Naive thymus-derived CD8-positive, alpha-beta T cell (primary cell): ENCODE results near the gene KLRD1. TPM values are rescaled to one million over a fixed set of nuclear protein-coding genes. Genes with fewer than 3 reads are reported as not detected.
"Not testable (repeated sequence)": the region's sequence is repeated elsewhere in the genome, so short reads cannot be mapped to it uniquely, and the experiment has no call there.

Source experiments
- ATAC-seq, 2 donors: fragments of 150-1000 bp; cut with Tn5 transposase in 1 of 2; sonication (Bioruptor Pico), chemical (Tn5 transposase) in 1 of 2; 1 replicate in 1 of 2; 2 replicates in 1 of 2; pipeline ENCODE4 v1.10.0; 2021; ENCODE audit warnings: mild to moderate bottlenecking in 2 of 2, moderate library complexity in 2 of 2
- POLR2A ChIA-PET: fragments of 350-600 bp; sonication (Branson Sonifier 250); formaldehyde crosslinking; loops from one replicate; lab custom pipeline; 2021; ENCODE audit warnings: antibody characterized with exemption; lab: Charles Lee
- DNase-seq, 10 donors: peaks; one replicate each; pipeline versions ENCODE4 v3.0.0 to v3.0.0-alpha.2; 2020 to 2022
- H3K27ac Mint-ChIP-seq, 10 donors: one replicate each; pipeline ENCODE4 v1.8.0; 2020 to 2022; ENCODE audit warnings: mild to moderate bottlenecking in 10 of 10, mixed read lengths in 10 of 10, moderate library complexity in 4 of 10, inconsistent platforms in 1 of 10
- H3K27me3 Mint-ChIP-seq, 5 donors: one replicate each; pipeline ENCODE4 v1.8.0; 2021 to 2022; ENCODE audit warnings: mixed read lengths in 5 of 5
- H3K36me3 Mint-ChIP-seq, 3 donors: one replicate each; pipeline ENCODE4 v1.8.0; 2020 to 2022; ENCODE audit warnings: mixed read lengths in 3 of 3, mild to moderate bottlenecking in 2 of 3, inconsistent platforms in 1 of 3
- H3K4me1 Mint-ChIP-seq, 4 donors: one replicate each; pipeline ENCODE4 v1.8.0; 2021 to 2022; ENCODE audit warnings: mixed read lengths in 4 of 4
- H3K4me3 Mint-ChIP-seq, 10 donors: one replicate each; pipeline ENCODE4 v1.8.0; 2020 to 2022; ENCODE audit warnings: mild to moderate bottlenecking in 10 of 10, mixed read lengths in 10 of 10, moderate library complexity in 6 of 10, inconsistent platforms in 1 of 10
- H3K9me3 Mint-ChIP-seq, 9 donors: one replicate each; pipeline ENCODE4 v1.8.0; 2020 to 2022; ENCODE audit warnings: mixed read lengths in 9 of 9, mild to moderate bottlenecking in 3 of 9, inconsistent platforms in 1 of 9, moderate library complexity in 1 of 9
- polyA plus RNA-seq, 3 donors: library from polyadenylated mRNA; unstranded; fragments of 300-500 nt; fragmentation: Illumina TruSeq; gene quantifications; one replicate each; pipeline ENCODE4 v1.2.3, GENCODE V29; 2021
- total RNA-seq, 8 experiments: library from RNA in 2 of 8; stranded (reverse) in 2 of 8; gene quantifications; one replicate each; pipeline ENCODE4 v1.2.3 and lab custom pipeline; 2021 to 2026

KLRD1 gene
- total and polyA plus RNA-seq, 5 experiments from 2014 or later: 4.3 to 271 (median 5.0) TPM

GRCh38 chr12:10362828-10363657 lies 55.4 kb downstream of the KLRD1 start:
- Mint-ChIP-seq H3K4me3 (no peak overlapping the region), H3K36me3 (peaks cover 14 to 33% (median 30%) of the 10 kb centered on the region in 3 donors), H3K9me3 (peaks cover 0 to 12% (median 2%) of the 10 kb centered on the region in 9 donors), H3K27ac (no peak overlapping the region), H3K27me3 (no peaks in the 10 kb centered on the region), H3K4me1 (peaks cover 0 to 40% (median 28%) of the 10 kb centered on the region in 4 donors)
- peak in 2 of 10 donors; percentile 34 to 38 for DNase-seq
- ATAC-seq: no peak
- POLR2A ChIA-PET: interaction anchor here (0.7 to 5.2 kb wide), 8 partner anchors 11 to 197 kb away, joined by 3 to 57 read pairs (median 21); no protein-coding TSS in a partner anchor

DNA sequence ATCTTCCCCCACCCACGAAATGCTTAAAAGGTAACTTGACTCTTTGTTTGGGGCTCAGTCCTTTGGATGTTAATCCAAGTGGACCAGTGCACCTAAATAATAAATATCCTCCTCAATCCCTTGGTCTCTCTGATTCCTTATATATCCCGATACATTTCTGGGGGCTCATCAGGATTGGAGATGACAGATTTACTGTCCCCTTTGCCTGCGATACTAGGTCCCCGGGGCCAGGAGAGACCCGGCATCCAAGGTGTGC lies 55.9 kb downstream of the KLRD1 start:
- H3K36me3 Mint-ChIP-seq: peaks cover 17 to 35% (median 33%) of the 10 kb centered on the region in 3 donors
- peaks cover 0 to 45% (median 32%) of the 10 kb centered on the region in 4 donors for H3K4me1 Mint-ChIP-seq
- H3K9me3 Mint-ChIP-seq: peaks cover 0 to 12% (median 4%) of the 10 kb centered on the region in 9 donors
- POLR2A ChIA-PET: interaction anchor here (0.6 to 5.2 kb wide), 8 partner anchors 8 to 196 kb away, joined by 3 to 57 read pairs (median 21); no protein-coding TSS in a partner anchor
- H3K4me3 Mint-ChIP-seq: no peak overlapping the region
- ATAC-seq (no peak), DNase-seq (no peak)
- no peaks in the 10 kb centered on the region for H3K27me3 Mint-ChIP-seq
- H3K27ac Mint-ChIP-seq: no peak overlapping the region

DNA sequence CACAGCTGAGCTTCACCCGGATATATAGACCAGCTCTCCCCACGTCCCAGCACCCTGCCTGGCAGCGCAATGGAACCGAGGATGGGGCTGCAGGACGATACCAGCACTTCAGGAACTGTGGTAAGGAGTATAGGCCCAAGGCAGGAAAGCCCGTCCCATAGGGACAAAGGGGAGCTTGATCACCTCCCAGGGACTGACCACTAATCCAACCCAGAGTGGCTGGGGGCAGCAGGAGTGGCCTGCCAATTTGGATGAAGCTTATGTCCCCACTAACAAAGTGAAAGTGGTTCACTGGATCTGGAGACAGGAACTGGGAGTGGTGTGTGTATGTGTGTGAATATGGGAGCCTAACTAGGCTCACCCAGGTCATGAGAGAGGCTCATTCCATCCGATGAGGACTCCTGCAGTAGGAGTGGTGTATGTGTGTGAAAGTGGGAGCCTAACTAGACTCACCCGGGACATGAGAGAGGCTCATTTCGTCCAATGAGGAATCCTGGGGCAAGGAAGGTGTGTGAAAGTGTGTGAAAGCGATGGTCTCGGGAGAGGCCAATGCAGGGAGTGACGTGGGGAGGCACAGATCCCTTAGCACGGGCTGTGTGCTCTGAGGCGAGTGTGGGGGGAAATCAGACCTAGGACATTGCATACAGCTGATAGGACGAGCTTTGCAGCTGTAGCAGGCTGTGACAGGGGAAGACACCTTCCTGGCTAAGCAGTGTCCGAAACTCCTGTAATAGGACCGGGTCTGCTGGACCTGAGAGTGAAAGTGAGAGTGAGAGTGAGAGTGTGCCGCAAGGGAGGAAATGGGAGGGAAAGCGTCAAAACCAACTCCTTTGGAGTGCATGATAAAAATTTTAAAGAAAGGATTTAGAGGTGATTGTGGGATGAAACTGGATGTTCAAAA lies 56.5 kb downstream of the KLRD1 start:
- Mint-ChIP-seq H3K27ac (no peak overlapping the region), H3K4me3 (no peak overlapping the region), H3K9me3 (peaks cover 0 to 12% (median 3%) of the 10 kb centered on the region in 9 donors), H3K27me3 (no peaks in the 10 kb centered on the region), H3K36me3 (peaks cover 13 to 33% (median 30%) of the 10 kb centered on the region in 3 donors), H3K4me1 (peaks cover 0 to 42% (median 33%) of the 10 kb centered on the region in 4 donors)
- ATAC-seq: peak; percentile 45 to 49
- DNase-seq: peak in 2 of 10 donors; percentile 45 to 48
- POLR2A ChIA-PET: interaction anchor here (0.6 to 5.2 kb wide), 11 partner anchors 8 to 358 kb away, joined by 3 to 57 read pairs (median 11); no protein-coding TSS in a partner anchor

GRCh38 chr12:10364815-10365622 lies 57.3 kb downstream of the KLRD1 start:
- H3K9me3 Mint-ChIP-seq: peaks cover 0 to 12% (median 2%) of the 10 kb centered on the region in 9 donors
- DNase-seq (peak; percentile 29 to 87 (median 72)), ATAC-seq (peak; percentile 57 to 67)
- peaks cover 7 to 41% (median 34%) of the 10 kb centered on the region in 4 donors for H3K4me1 Mint-ChIP-seq
- H3K27ac Mint-ChIP-seq: no peak overlapping the region
- no peaks in the 10 kb centered on the region for H3K27me3 Mint-ChIP-seq
- H3K4me3 Mint-ChIP-seq: no peak overlapping the region
- peaks cover 13 to 36% (median 26%) of the 10 kb centered on the region in 3 donors for H3K36me3 Mint-ChIP-seq
- POLR2A ChIA-PET: interaction anchor here (0.6 to 5.2 kb wide), 13 partner anchors 9 to 358 kb away, joined by 3 to 57 read pairs (median 10); no protein-coding TSS in a partner anchor

- peaks cover 17 to 41% (median 28%) of the 10 kb centered on the region in 3 donors for H3K36me3 Mint-ChIP-seq
- H3K27me3 Mint-ChIP-seq: no peaks in the 10 kb centered on the region
- no peak overlapping the region for H3K27ac Mint-ChIP-seq
- no peak for ATAC-seq
- DNase-seq: no peak
- POLR2A ChIA-PET: interaction anchor here (0.6 to 5.2 kb wide), 19 partner anchors 8 to 357 kb away, joined by 3 to 57 read pairs (median 7); partner anchors contain the start of genes KLRC4 and YBX3
- H3K4me3 Mint-ChIP-seq: no peak overlapping the region
- H3K4me1 Mint-ChIP-seq: peaks cover 15 to 41% (median 36%) of the 10 kb centered on the region in 4 donors
- peaks cover 0 to 11% (median 2%) of the 10 kb centered on the region in 9 donors for H3K9me3 Mint-ChIP-seq
Measured at GRCh38 chr12:10365696-10366405, 58.2 kb downstream of the KLRD1 start.

DNA sequence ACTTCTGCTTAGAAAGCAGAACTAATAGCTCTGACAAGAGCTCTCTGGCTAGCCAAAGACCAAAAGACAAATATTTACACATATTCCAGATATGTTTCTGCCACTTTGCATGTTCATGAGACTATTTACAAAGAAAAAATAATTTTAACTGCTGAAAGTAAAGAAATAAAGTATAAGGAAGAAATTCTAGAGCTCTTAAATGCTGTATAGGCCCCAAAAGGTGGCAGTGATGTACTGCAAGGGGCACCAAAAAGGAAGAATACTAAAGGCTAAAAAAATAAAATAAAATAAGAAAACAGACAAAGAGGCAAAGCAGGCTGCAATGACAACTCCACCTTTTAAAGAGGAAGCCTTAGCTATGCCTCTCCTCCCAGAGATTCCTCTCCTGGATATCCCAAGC lies 59.2 kb downstream of the KLRD1 start:
- DNase-seq: peak in 4 of 10 donors; percentile 39 to 67 (median 52)
- H3K4me3 Mint-ChIP-seq: peak overlapping the region in 4 of 10 donors; percentile 7 to 74 (median 46)
- peaks cover 25 to 42% (median 36%) of the 10 kb centered on the region in 4 donors for H3K4me1 Mint-ChIP-seq
- ATAC-seq: peak; percentile 8 to 41
- H3K27me3 Mint-ChIP-seq: no peaks in the 10 kb centered on the region
- H3K9me3 Mint-ChIP-seq: peaks cover 0 to 11% (median 0%) of the 10 kb centered on the region in 9 donors
- POLR2A ChIA-PET: interaction anchor here (0.6 to 5.2 kb wide), 16 partner anchors 8 to 201 kb away, joined by 3 to 57 read pairs (median 6); partner anchors contain the start of gene KLRC4
- H3K36me3 Mint-ChIP-seq: peaks cover 21 to 51% (median 34%) of the 10 kb centered on the region in 3 donors
- no peak overlapping the region for H3K27ac Mint-ChIP-seq

DNA sequence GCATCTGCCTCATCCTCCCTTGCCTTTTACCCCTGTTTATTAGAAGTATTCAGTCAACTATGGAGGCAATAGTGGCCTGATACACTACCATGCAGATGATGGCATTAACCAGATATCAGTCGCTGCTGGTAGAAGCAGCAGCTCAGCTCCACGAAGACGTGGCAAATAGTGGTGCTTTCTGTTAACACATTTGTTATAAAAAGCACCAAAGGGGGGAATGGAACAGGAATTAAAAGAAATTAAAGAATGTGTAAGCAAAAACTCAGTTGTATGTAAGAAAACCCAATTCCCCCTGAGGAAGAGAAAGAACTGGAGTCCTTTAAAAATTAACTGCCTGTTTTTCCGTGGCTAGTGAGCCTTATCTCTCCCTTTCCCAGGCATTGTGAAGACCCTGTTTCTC lies 60.0 kb downstream of the KLRD1 start:
- POLR2A ChIA-PET: interaction anchor here (0.9 to 5.2 kb wide), 8 partner anchors 14 to 192 kb away, joined by 5 to 57 read pairs (median 24); no protein-coding TSS in a partner anchor
- peak overlapping the region in 3 of 10 donors; percentile 89 to 97 (median 97) for H3K27ac Mint-ChIP-seq
- H3K36me3 Mint-ChIP-seq: peaks cover 21 to 57% (median 41%) of the 10 kb centered on the region in 3 donors
- peak overlapping the region in 9 of 10 donors; percentile 65 to 86 (median 77) for H3K4me3 Mint-ChIP-seq
- DNase-seq, H3K27me3 Mint-ChIP-seq, ATAC-seq: not testable (repeated sequence)
- peaks cover 34 to 50% (median 40%) of the 10 kb centered on the region in 4 donors for H3K4me1 Mint-ChIP-seq
- H3K9me3 Mint-ChIP-seq: peaks cover 0 to 11% (median 0%) of the 10 kb centered on the region in 9 donors

DNA sequence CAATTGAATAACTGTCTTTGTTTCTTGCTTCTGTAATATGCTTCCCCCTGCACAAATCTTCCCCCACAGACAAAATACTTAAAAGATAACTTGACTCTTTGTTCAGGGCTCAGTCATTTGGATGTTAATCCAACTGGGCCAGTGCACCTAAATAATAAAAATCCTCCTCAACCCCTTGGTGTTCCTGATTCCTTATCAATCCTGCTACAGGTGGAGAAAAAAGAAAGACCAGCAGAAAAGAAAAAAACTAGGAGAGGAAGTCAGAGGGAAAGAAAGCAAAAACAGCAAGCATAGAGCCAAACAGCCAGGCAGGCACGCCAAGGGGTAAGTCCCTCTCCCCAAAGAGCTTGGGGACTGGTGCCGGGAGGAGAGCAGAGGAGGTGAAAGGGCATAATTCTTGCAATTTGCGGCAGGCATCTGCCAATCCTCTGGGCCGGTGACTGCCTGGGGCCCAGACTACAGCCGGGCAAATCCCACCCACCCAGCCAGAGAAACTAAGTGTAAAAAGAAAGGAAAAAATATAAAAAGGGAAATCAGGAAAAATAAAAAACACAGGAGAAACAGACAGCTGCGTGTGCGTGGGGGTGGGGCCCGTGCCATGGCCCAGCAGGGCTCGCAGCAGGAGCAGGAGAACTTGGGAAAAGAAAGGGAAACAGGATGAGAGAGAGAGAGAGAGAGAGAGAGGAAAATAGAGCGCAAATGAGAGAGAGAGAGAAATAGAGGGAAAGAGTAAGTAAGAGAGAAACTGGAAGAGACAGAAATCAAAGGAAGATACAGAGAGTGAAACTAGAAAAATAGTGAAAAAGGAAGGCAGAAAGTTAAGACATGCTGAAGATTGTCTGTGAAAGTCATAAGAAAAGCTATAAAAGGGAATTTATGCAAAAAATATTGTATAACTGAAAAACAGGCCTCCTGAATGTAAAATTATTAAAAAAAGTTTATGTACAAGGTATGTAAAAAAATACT lies 60.8 kb downstream of the KLRD1 start:
- Mint-ChIP-seq H3K4me1 (peaks cover 39 to 55% (median 47%) of the 10 kb centered on the region in 4 donors), H3K9me3 (peaks cover 0 to 11% (median 0%) of the 10 kb centered on the region in 9 donors), H3K27ac (peak overlapping the region in 3 of 10 donors; percentile 89 to 97 (median 97)), H3K4me3 (peak overlapping the region; percentile 10 to 86 (median 76)), H3K27me3 (no peaks in the 10 kb centered on the region), H3K36me3 (peaks cover 21 to 60% (median 45%) of the 10 kb centered on the region in 3 donors)
- POLR2A ChIA-PET: interaction anchor here (0.5 to 5.2 kb wide), 6 partner anchors 8 to 242 kb away, joined by 3 to 57 read pairs (median 20); no protein-coding TSS in a partner anchor
- ATAC-seq: no peak
- no peak for DNase-seq

DNA sequence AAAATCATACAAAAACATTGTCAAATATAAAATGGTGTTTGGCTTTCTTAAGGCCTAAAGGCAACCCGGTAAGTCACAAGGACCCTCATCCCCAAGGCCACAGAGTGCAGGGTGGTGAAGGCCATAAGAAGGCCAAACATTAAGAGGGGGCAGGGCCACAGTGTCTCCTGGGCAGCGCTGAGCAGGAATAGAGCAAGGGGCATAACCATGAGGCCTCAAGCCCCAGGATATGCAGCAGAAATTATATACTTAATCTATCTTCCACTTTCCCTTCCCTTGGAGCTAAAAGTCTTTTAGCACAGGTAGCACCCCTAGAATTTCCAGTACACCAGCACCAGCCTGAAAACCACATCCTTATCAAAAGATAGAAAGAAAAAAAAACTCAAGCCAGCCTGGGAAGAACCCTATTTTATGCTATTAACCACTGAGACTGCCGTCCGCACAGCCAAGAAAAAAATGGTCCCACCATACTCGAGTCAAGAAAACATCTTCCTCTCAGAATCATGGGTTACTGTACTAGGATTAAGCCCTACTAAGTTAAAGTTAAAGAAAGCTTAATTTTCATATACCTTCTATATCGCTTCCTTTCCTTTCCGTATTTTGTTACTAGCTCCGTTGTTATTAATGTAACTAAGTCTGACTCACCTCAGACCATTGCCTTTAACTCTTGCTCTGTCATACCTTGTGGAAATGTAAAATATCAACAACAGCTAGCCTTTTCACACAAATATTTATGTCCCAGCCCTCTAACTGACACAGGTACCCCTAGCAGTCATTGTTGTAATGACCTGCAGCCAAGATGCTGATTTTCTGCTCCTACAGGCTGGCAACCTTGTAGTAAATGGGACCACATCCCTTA lies 62.1 kb downstream of the KLRD1 start:
- Mint-ChIP-seq H3K4me1 (peaks cover 44 to 68% (median 58%) of the 10 kb centered on the region in 4 donors), H3K9me3 (peaks cover 0 to 11% (median 0%) of the 10 kb centered on the region in 9 donors), H3K36me3 (peaks cover 21 to 73% (median 55%) of the 10 kb centered on the region in 3 donors), H3K4me3 (peak overlapping the region; percentile 57 to 89 (median 82)), H3K27me3 (no peaks in the 10 kb centered on the region), H3K27ac (peak overlapping the region in 7 of 10 donors; percentile 84 to 97 (median 93))
- DNase-seq: peak in 1 of 10 donors; percentile 18
- POLR2A ChIA-PET: interaction anchor here (0.9 to 2.2 kb wide), 9 partner anchors 11 to 193 kb away, joined by 3 to 7 read pairs (median 4); no protein-coding TSS in a partner anchor
- ATAC-seq: peak; percentile 13 to 15
